Posterior cingulate gyrus (tissue), 11 donors: ENCODE results near the gene ABCC1.
"Not testable (repeated sequence)": the region's sequence is repeated elsewhere in the genome, so short reads cannot be mapped to it uniquely, and the experiment has no call there.

Experiments used
- DNase-seq, 10 donors: peaks; one replicate each; pipeline versions ENCODE4 v3.0.0 to v3.0.0-alpha.2; 2020 to 2021; ENCODE audit warnings: mixed read lengths in 3 of 10
- intact Hi-C: fragments of 100-400 bp; cut with DNase I; formaldehyde crosslinking; loops from one replicate; pipeline ENCODE4 v1.15.1; 2023

Gene ABCC1

DNA sequence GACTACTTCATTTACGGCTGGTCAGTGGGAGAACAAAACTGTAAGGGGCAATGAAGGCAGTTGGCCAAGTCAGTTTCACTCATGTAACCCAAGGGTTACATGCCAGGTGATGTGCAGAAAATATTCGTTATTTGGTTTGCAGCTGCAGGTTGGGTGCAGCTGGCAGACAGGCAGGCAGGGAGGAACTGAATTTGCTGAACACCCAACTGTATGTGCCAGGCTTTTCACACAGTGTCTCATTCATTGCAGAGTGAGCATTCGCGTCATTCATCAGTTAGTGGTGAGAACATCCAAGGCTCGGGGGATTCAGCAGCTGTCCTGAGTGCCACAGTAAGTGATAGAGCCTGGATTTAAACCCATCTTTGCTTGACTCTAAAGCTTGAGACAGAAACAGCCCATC, 214.2 kb downstream of the ABCC1 start:
- intact Hi-C loops = no loop called here

GRCh38 chr16:16164243-16164642, 214.8 kb downstream of the ABCC1 start:
- intact Hi-C loops = no loop called here

More for the DNA sequence above, 214.2 kb downstream of the ABCC1 start:
- peak in 4 of 10 donors; percentile 18 to 80 (median 32) for DNase-seq

GRCh38 chr16:16166085-16166484, 216.7 kb downstream of the ABCC1 start:
- no peak for DNase-seq
- intact Hi-C loops = no loop called here

More at GRCh38 chr16:16164243-16164642, 214.8 kb downstream of the ABCC1 start:
- DNase-seq = no peak

- intact Hi-C loops = no loop called here
These were observed 217.5 kb downstream of the ABCC1 start for GRCh38 chr16:16166949-16167348.

GRCh38 chr16:16167927-16168326, 218.5 kb downstream of the ABCC1 start:
- intact Hi-C loops = no loop called here
- peak in 1 of 10 donors; percentile 42 for DNase-seq

More at GRCh38 chr16:16166949-16167348, 217.5 kb downstream of the ABCC1 start:
- no peak for DNase-seq

DNA sequence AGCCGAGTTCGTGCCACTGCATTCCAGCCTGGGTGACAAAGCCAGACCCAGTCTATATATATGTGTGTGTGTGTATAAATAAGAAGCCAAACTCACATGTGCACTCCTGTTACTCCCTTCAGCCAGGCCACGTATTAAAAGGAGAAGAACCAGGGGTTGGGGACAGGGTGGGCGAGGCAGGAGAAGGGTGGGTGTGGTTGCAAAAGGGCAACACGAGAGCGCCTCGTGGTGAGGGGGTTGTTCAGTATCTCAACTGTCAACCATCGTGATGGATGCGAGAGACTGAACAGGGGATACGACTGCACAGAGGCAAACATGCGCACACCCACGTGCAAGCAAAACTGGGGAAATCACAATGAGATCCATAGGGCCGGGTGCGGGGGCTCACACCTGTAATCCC, 219.0 kb downstream of the ABCC1 start:
- intact Hi-C loops = no loop called here

DNA sequence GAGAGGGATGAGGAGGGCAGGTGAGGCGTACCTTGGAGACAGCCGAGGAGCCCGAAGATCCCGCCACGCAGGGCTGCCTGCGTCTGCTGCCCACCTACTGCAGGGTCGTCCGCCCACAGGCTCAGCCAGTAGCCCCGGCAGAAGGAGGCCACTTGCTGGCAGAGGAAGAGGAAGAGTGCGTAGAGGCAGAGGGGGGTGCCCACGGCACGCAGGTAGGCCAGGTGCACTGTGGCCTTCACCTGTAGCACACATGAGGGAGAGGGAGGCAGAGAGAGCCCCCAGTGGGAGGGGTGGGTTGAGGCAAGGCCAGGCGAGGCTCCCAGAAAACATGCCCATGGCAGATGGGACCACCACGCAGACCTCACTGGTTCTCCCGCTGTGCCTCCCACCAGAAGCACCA, 220.2 kb downstream of the ABCC1 start:
- DNase-seq = peak in 2 of 10 donors; percentile 20 to 36
- intact Hi-C loops = no loop called here

More for the DNA sequence above, 219.0 kb downstream of the ABCC1 start:
- DNase-seq = peak in 1 of 10 donors; percentile 46

GRCh38 chr16:16171332-16171919, 222.0 kb downstream of the ABCC1 start:
- DNase-seq = no peak
- intact Hi-C loops = no loop called here

GRCh38 chr16:16172991-16173390, 223.6 kb downstream of the ABCC1 start:
- DNase-seq = peak in 1 of 10 donors; percentile 22
- intact Hi-C loops = no loop called here

- intact Hi-C loops = no loop called here
- peak in 2 of 10 donors; percentile 16 to 71 for DNase-seq
These were observed 225.9 kb downstream of the ABCC1 start for GRCh38 chr16:16175296-16175695.

GRCh38 chr16:16176328-16176727, 226.9 kb downstream of the ABCC1 start:
- DNase-seq = no peak
- intact Hi-C loops = no loop called here

DNA sequence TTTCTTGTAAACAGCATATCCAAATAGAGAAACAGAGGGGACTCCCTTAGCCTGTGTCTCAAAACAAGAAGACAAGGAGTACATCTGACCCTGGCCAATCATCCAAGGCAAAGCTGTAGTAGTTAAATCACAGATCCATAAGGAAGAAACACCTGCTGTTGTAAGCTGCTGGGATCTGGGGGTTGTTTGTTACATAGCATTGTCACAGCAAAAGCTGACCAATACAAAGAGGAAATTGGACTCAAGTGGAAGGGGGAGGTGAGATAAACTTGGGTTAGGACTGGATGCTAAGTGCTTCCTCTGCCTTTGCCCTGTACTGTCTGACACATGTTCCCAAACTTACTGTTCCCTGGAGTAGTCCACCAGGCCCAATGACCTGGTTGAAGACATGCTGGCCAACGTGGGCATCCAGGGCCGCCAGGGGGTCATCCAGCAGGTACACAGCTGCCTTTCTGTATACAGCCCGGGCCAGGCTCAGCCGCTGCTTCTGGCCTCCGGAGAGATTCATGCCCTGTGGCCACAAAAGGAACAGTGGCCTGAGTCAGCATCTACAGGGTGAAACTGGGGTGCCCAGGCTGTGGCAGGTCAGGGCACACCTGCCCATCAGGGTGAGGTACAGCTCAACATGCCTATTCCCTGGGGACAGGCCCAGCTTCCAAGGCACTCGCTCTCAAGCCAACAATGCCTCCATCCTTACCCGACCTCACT, 229.2 kb downstream of the ABCC1 start:
- peak in 1 of 10 donors; percentile 65 for DNase-seq
- intact Hi-C loops = no loop called here

GRCh38 chr16:16181748-16182147, 232.3 kb downstream of the ABCC1 start:
- intact Hi-C loops = not testable (repeated sequence)
- DNase-seq = peak in 1 of 10 donors; percentile 25

GRCh38 chr16:16182918-16183317, 233.5 kb downstream of the ABCC1 start:
- intact Hi-C loops = no loop called here
- DNase-seq = no peak

GRCh38 chr16:16183562-16183961, 234.1 kb downstream of the ABCC1 start:
- peak in 1 of 10 donors; percentile 68 for DNase-seq
- intact Hi-C loops = no loop called here

DNA sequence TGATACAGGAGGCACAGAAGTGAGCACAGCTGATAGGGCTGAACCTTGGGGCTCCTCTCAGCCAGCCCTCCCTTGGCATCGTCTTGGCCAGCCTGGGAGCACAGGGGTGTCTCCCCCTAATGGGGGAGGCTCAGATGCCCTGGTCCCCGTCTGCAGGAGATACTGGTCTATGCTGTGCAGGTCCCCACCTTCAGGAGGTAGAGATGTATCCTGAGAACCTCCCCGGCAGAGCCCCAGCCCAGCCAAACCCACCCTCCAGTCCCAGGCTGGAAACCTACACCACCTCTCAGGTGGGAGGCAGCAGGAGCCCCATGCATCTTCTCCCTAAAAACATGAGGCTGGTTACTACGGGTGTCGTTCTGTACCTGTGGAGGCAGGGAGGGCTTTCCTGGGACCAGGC, 235.2 kb downstream of the ABCC1 start:
- intact Hi-C loops = no loop called here
- peak in 1 of 10 donors; percentile 33 for DNase-seq

DNA sequence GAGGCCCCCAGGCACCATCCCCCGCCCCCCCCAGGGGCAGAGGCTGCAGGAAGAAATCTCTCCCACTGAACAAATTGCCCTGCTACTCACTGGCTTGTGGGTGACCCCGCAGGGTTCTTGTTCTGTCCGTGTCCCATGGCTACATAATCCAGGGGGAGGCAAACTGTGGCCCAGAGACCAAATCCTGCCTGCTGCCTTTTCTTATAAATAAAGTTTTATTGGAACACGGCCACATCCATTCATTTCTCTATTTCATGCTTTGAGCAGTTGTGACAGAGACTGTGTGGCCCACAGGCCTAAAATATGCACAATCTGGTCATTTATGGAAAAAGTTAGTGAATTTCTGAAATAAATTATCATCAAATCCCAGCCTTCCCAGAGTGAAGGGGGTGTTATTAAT, 235.7 kb downstream of the ABCC1 start:
- intact Hi-C loops = no loop called here
- DNase-seq = peak in 1 of 10 donors; percentile 49

- peak in 1 of 10 donors; percentile 66 for DNase-seq
- intact Hi-C loops = no loop called here
These were observed 237.4 kb downstream of the ABCC1 start for GRCh38 chr16:16186820-16187219.

- intact Hi-C loops = no loop called here
These were observed 239.4 kb downstream of the ABCC1 start for GRCh38 chr16:16188827-16189226.

GRCh38 chr16:16189842-16190241, 240.4 kb downstream of the ABCC1 start:
- intact Hi-C loops = no loop called here
- no peak for DNase-seq

More at GRCh38 chr16:16188827-16189226, 239.4 kb downstream of the ABCC1 start:
- DNase-seq = peak in 1 of 10 donors; percentile 66

- intact Hi-C loops = no loop called here
- no peak for DNase-seq
These were observed 241.1 kb downstream of the ABCC1 start for GRCh38 chr16:16190546-16190945.

GRCh38 chr16:16190966-16191365, 241.6 kb downstream of the ABCC1 start:
- intact Hi-C loops = not testable (repeated sequence)
- DNase-seq = peak in 1 of 10 donors; percentile 40
